Measurements from ENCODE around the gene GNAZ. TPM values are rescaled to one million over a fixed set of nuclear protein-coding genes. Genes with fewer than 3 reads are reported as not detected.

GNAZ gene
- total RNA-seq, 1 donor from 2014 or later: 2.1 TPM

DNA sequence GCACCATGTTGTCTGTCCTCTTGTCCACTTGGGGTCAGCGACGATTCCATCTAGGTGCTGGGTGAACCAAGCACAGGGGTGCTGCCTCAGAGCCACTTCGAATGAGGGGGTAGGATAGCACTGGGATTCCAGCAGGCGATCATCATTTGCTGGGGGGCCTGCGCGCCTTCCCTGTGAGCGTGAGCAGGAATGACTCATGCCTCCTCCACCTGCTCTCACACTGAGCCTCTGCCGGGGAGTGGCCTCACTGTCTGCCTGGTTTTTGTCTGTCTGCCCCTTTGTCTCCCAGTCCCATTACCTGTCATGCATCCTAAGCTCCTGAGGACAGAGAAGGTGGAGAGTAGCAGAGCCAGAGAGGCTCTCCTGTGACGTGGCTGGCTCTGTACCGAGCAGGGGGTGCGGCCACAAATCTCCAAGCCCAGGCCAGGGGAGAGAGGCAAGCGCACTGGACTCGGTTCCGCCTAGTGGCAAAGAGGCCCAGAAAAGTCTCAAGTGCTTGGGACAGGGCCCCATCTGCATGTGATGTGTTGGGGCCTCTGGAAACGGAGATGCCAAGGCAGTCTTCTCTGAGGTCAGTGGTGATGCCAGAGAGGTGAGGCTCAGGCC, 40.7 kb downstream of the GNAZ start:
- Histone ChIP-seq H3K36me3 (ENCODE audit: control insufficient read depth in 3 of 3, insufficient read depth in 3 of 3, low read length in 3 of 3) (no peaks in the 10 kb centered on the region), H3K27me3 (ENCODE audit: control insufficient read depth in 3 of 3, insufficient read depth in 3 of 3, low read length in 3 of 3) (peaks cover 0 to 12% (median 4%) of the 10 kb centered on the region in 3 donors), H3K27ac (ENCODE audit: low read depth, low read length) (no peak overlapping the region), H3K4me1 (ENCODE audit: control insufficient read depth in 3 of 3, insufficient read depth in 3 of 3, low read length in 3 of 3) (peaks cover 0 to 19% (median 11%) of the 10 kb centered on the region in 3 donors), H3K9me3 (ENCODE audit: control insufficient read depth in 3 of 3, low read length in 3 of 3) (no peaks in the 10 kb centered on the region), H3K9ac (ENCODE audit: low read depth in 1 of 3, low read length in 3 of 3) (no peak overlapping the region), H3K4me3 (ENCODE audit: low read length in 3 of 3) (no peak overlapping the region)

DNA sequence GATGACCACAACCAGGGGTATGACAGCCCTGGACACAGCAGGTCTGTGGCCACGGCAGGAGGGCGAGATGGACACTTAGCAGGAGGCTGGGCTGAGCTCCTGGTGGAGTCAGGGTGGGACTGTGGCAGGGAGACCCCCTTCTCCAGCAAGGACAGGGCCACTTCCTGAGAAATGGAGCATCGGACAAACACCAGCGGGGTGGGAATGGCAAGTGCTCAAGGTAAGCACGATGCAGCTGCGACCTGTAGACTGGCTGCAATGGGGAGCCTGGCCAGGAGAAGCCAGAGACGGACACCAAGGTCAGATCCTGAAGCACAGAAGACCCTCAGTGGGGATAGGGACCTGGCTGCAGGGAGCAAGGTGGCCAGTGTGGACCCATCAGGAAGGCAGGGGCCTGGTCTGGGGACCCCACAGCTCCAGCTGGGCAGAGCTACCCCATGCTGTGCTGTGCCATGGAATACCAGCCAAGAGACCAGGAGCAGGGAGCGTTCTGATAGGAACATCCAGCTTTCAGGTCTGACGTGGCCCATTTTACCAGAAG, 42.2 kb downstream of the GNAZ start:
- H3K4me3 ChIP-seq (ENCODE audit: low read length in 3 of 3): no peak overlapping the region
- no peak overlapping the region for H3K9ac ChIP-seq (ENCODE audit: low read depth in 1 of 3, low read length in 3 of 3)
- no peak overlapping the region for H3K27ac ChIP-seq (ENCODE audit: low read depth, low read length)
- no peaks in the 10 kb centered on the region for H3K36me3 ChIP-seq (ENCODE audit: control insufficient read depth in 3 of 3, insufficient read depth in 3 of 3, low read length in 3 of 3)
- H3K27me3 ChIP-seq (ENCODE audit: control insufficient read depth in 3 of 3, insufficient read depth in 3 of 3, low read length in 3 of 3): peaks cover 0 to 12% (median 8%) of the 10 kb centered on the region in 3 donors
- peaks cover 0 to 19% (median 11%) of the 10 kb centered on the region in 3 donors for H3K4me1 ChIP-seq (ENCODE audit: control insufficient read depth in 3 of 3, insufficient read depth in 3 of 3, low read length in 3 of 3)
- no peaks in the 10 kb centered on the region for H3K9me3 ChIP-seq (ENCODE audit: control insufficient read depth in 3 of 3, low read length in 3 of 3)

DNA sequence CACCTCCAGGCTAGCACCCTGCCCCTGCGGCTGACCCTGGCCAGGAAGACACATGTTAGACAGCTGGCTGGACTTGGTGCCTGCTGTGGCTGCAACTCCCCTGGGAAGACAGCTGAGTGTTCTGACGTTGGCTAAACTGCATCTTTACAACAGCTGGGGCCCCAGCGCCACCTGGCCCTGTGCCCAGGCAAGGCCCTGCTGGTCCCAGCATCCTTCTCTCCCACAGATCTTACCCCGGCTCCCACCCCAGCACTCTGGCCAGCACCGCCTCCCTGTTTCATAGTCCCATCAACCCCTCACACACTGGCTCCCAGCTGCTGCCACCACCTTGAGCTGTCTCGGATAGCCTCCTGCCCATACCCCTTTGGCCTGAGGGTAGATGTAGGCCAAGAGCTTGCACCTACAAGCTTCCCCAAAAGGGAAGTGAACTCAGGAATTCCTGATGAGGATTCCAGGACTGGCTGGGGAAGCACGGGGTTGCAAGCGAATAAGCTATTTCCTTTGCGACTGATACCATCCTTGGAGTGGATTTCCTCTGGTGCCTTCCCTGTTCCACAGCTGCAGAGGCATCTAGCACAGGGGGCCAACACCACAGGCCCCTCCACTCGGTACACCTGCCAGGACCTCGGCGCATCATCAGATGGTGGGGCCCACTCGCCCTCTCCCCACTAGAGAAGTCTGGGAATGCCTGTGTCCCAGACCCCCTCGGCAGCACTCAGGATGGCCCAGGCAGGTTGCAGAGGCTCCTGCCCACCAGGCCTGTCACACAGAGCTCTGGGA, 42.9 kb downstream of the GNAZ start:
- Histone ChIP-seq H3K4me1 (ENCODE audit: control insufficient read depth in 3 of 3, insufficient read depth in 3 of 3, low read length in 3 of 3) (peaks cover 0 to 21% (median 11%) of the 10 kb centered on the region in 3 donors), H3K27ac (ENCODE audit: low read depth, low read length) (no peak overlapping the region), H3K9ac (ENCODE audit: low read depth in 1 of 3, low read length in 3 of 3) (no peak overlapping the region)

DNA sequence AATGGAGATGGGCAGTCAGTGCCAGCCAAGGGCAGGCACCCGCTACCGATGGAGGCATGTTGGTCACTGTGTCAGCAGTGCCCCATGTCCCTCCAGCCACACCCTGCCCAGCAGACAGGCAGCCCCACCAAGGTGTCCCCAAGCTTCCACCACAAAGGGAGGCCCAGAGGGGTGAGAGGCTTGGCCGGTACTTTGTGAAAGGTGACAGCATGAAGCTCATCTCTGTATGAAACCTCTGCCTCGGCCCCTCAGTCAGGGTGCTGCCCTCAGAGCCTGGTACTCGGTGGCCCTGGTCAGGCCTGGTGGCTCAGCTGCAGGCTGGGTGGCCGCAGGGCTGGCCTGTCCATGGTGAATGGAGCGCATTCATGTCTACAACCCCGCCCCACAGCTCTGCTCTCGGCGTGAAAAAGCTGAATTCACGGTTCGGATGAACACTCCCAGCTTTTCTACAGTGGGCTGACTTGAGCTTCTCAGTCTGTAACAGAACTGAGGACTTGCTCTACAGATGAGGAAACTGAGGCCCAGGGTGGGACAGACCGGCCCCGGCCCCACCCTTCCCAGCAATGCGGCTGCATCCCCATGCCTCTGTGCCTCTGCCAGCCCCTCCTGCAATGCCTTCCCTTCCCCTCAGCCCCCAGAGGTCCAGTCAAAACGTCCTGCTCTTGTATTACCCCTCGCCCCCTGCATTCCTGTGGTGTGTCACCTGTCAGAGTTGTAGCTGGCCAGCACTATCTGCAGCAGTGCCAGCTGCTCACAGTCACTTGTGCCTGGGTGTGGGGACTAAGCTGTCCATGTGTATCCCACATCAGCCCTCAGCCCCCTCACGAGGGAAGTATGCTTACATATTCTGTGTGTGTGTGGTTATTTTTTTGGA, 43.8 kb downstream of the GNAZ start:
- Histone ChIP-seq H3K4me1 (ENCODE audit: control insufficient read depth in 3 of 3, insufficient read depth in 3 of 3, low read length in 3 of 3) (peaks cover 0 to 21% (median 11%) of the 10 kb centered on the region in 3 donors), H3K9me3 (ENCODE audit: control insufficient read depth in 3 of 3, low read length in 3 of 3) (no peaks in the 10 kb centered on the region), H3K27me3 (ENCODE audit: control insufficient read depth in 3 of 3, insufficient read depth in 3 of 3, low read length in 3 of 3) (peaks cover 0 to 12% (median 8%) of the 10 kb centered on the region in 3 donors), H3K36me3 (ENCODE audit: control insufficient read depth in 3 of 3, insufficient read depth in 3 of 3, low read length in 3 of 3) (no peaks in the 10 kb centered on the region), H3K27ac (ENCODE audit: low read depth, low read length) (no peak overlapping the region), H3K9ac (ENCODE audit: low read depth in 1 of 3, low read length in 3 of 3) (no peak overlapping the region), H3K4me3 (ENCODE audit: low read length in 3 of 3) (no peak overlapping the region)

More for the DNA sequence above, 42.9 kb downstream of the GNAZ start:
- Histone ChIP-seq H3K36me3 (ENCODE audit: control insufficient read depth in 3 of 3, insufficient read depth in 3 of 3, low read length in 3 of 3) (no peaks in the 10 kb centered on the region), H3K27me3 (ENCODE audit: control insufficient read depth in 3 of 3, insufficient read depth in 3 of 3, low read length in 3 of 3) (peaks cover 0 to 12% (median 8%) of the 10 kb centered on the region in 3 donors), H3K9me3 (ENCODE audit: control insufficient read depth in 3 of 3, low read length in 3 of 3) (no peaks in the 10 kb centered on the region), H3K4me3 (ENCODE audit: low read length in 3 of 3) (no peak overlapping the region)

GRCh38 chr22:23114721-23115020, 44.4 kb downstream of the GNAZ start:
- H3K36me3 ChIP-seq (ENCODE audit: control insufficient read depth in 3 of 3, insufficient read depth in 3 of 3, low read length in 3 of 3): no peaks in the 10 kb centered on the region
- no peak overlapping the region for H3K4me3 ChIP-seq (ENCODE audit: low read length in 3 of 3)
- H3K4me1 ChIP-seq (ENCODE audit: control insufficient read depth in 3 of 3, insufficient read depth in 3 of 3, low read length in 3 of 3): peaks cover 0 to 21% (median 11%) of the 10 kb centered on the region in 3 donors
- no peak overlapping the region for H3K9ac ChIP-seq (ENCODE audit: low read depth in 1 of 3, low read length in 3 of 3)
- peaks cover 0 to 12% (median 8%) of the 10 kb centered on the region in 3 donors for H3K27me3 ChIP-seq (ENCODE audit: control insufficient read depth in 3 of 3, insufficient read depth in 3 of 3, low read length in 3 of 3)
- H3K27ac ChIP-seq (ENCODE audit: low read depth, low read length): no peak overlapping the region
- H3K9me3 ChIP-seq (ENCODE audit: control insufficient read depth in 3 of 3, low read length in 3 of 3): no peaks in the 10 kb centered on the region

GRCh38 chr22:23115369-23115768, 45.0 kb downstream of the GNAZ start:
- peaks cover 0 to 14% (median 12%) of the 10 kb centered on the region in 3 donors for H3K27me3 ChIP-seq (ENCODE audit: control insufficient read depth in 3 of 3, insufficient read depth in 3 of 3, low read length in 3 of 3)

GRCh38 chr22:23115825-23116494, 45.6 kb downstream of the GNAZ start:
- no peak overlapping the region for H3K27ac ChIP-seq (ENCODE audit: low read depth, low read length)
- H3K27me3 ChIP-seq (ENCODE audit: control insufficient read depth in 3 of 3, insufficient read depth in 3 of 3, low read length in 3 of 3): peaks cover 0 to 18% (median 12%) of the 10 kb centered on the region in 3 donors
- H3K9me3 ChIP-seq (ENCODE audit: control insufficient read depth in 3 of 3, low read length in 3 of 3): no peaks in the 10 kb centered on the region
- H3K4me1 ChIP-seq (ENCODE audit: control insufficient read depth in 3 of 3, insufficient read depth in 3 of 3, low read length in 3 of 3): peaks cover 0 to 15% (median 11%) of the 10 kb centered on the region in 3 donors
- no peak overlapping the region for H3K4me3 ChIP-seq (ENCODE audit: low read length in 3 of 3)
- no peak overlapping the region for H3K9ac ChIP-seq (ENCODE audit: low read depth in 1 of 3, low read length in 3 of 3)
- H3K36me3 ChIP-seq (ENCODE audit: control insufficient read depth in 3 of 3, insufficient read depth in 3 of 3, low read length in 3 of 3): no peaks in the 10 kb centered on the region

More at GRCh38 chr22:23115369-23115768, 45.0 kb downstream of the GNAZ start:
- H3K9me3 ChIP-seq (ENCODE audit: control insufficient read depth in 3 of 3, low read length in 3 of 3): no peaks in the 10 kb centered on the region
- no peak overlapping the region for H3K4me3 ChIP-seq (ENCODE audit: low read length in 3 of 3)
- no peaks in the 10 kb centered on the region for H3K36me3 ChIP-seq (ENCODE audit: control insufficient read depth in 3 of 3, insufficient read depth in 3 of 3, low read length in 3 of 3)
- H3K9ac ChIP-seq (ENCODE audit: low read depth in 1 of 3, low read length in 3 of 3): no peak overlapping the region
- H3K4me1 ChIP-seq (ENCODE audit: control insufficient read depth in 3 of 3, insufficient read depth in 3 of 3, low read length in 3 of 3): peaks cover 0 to 19% (median 11%) of the 10 kb centered on the region in 3 donors
- no peak overlapping the region for H3K27ac ChIP-seq (ENCODE audit: low read depth, low read length)

- no peaks in the 10 kb centered on the region for H3K36me3 ChIP-seq (ENCODE audit: control insufficient read depth in 3 of 3, insufficient read depth in 3 of 3, low read length in 3 of 3)
- H3K4me3 ChIP-seq (ENCODE audit: low read length in 3 of 3): no peak overlapping the region
- H3K4me1 ChIP-seq (ENCODE audit: control insufficient read depth in 3 of 3, insufficient read depth in 3 of 3, low read length in 3 of 3): peaks cover 0 to 15% (median 11%) of the 10 kb centered on the region in 3 donors
- peaks cover 0 to 18% (median 16%) of the 10 kb centered on the region in 3 donors for H3K27me3 ChIP-seq (ENCODE audit: control insufficient read depth in 3 of 3, insufficient read depth in 3 of 3, low read length in 3 of 3)
- H3K9ac ChIP-seq (ENCODE audit: low read depth in 1 of 3, low read length in 3 of 3): no peak overlapping the region
- H3K9me3 ChIP-seq (ENCODE audit: control insufficient read depth in 3 of 3, low read length in 3 of 3): no peaks in the 10 kb centered on the region
- no peak overlapping the region for H3K27ac ChIP-seq (ENCODE audit: low read depth, low read length)
Observed at GRCh38 chr22:23116506-23117263, 46.4 kb downstream of the GNAZ start.

GRCh38 chr22:23117275-23117674, 47.0 kb downstream of the GNAZ start:
- no peaks in the 10 kb centered on the region for H3K9me3 ChIP-seq (ENCODE audit: control insufficient read depth in 3 of 3, low read length in 3 of 3)
- no peak overlapping the region for H3K9ac ChIP-seq (ENCODE audit: low read depth in 1 of 3, low read length in 3 of 3)
- H3K4me1 ChIP-seq (ENCODE audit: control insufficient read depth in 3 of 3, insufficient read depth in 3 of 3, low read length in 3 of 3): peaks cover 0 to 15% (median 11%) of the 10 kb centered on the region in 3 donors
- no peak overlapping the region for H3K4me3 ChIP-seq (ENCODE audit: low read length in 3 of 3)
- H3K27me3 ChIP-seq (ENCODE audit: control insufficient read depth in 3 of 3, insufficient read depth in 3 of 3, low read length in 3 of 3): peaks cover 0 to 18% (median 16%) of the 10 kb centered on the region in 3 donors
- no peak overlapping the region for H3K27ac ChIP-seq (ENCODE audit: low read depth, low read length)
- no peaks in the 10 kb centered on the region for H3K36me3 ChIP-seq (ENCODE audit: control insufficient read depth in 3 of 3, insufficient read depth in 3 of 3, low read length in 3 of 3)

Data from skeletal muscle tissue (tissue), 4 donors.